GM12873 (cell line): ENCODE data around the gene RNASE9.

Experiments
- TF ChIP-seq, protein P1 (sequence below): IDR thresholded peaks from 2 replicates; pipeline ENCODE4 v1.5.1; 2012; ENCODE audit warnings: low read depth, mild to moderate bottlenecking, moderate library complexity, low read length, control low read depth; ENCODE audit not compliant: insufficient read depth; ENCODE audit errors: missing control alignments

The RNASE9 gene

DNA sequence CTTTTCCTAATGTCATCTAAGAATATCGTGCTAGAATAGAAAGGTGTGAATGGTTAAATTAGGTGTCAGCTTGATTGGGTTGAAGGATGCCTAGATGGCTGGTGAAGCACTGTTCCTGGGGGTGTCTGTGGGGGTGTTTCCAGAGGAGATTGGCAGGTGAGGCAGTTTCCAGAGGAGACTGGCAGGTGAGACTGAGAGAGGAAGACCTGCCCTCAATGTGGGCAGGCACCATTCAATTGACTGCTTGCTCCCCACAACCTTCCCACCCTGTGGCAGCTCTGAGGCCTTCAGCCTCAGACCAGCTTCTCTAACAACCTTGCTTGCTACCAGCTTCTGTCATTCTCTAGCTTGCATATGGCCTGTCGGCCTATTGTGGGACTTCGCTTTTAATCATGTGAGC is 9.2 kb downstream of the RNASE9 start:
- TF ChIP-seq, protein P1, sequence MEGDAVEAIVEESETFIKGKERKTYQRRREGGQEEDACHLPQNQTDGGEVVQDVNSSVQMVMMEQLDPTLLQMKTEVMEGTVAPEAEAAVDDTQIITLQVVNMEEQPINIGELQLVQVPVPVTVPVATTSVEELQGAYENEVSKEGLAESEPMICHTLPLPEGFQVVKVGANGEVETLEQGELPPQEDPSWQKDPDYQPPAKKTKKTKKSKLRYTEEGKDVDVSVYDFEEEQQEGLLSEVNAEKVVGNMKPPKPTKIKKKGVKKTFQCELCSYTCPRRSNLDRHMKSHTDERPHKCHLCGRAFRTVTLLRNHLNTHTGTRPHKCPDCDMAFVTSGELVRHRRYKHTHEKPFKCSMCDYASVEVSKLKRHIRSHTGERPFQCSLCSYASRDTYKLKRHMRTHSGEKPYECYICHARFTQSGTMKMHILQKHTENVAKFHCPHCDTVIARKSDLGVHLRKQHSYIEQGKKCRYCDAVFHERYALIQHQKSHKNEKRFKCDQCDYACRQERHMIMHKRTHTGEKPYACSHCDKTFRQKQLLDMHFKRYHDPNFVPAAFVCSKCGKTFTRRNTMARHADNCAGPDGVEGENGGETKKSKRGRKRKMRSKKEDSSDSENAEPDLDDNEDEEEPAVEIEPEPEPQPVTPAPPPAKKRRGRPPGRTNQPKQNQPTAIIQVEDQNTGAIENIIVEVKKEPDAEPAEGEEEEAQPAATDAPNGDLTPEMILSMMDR, result no peak

DNA sequence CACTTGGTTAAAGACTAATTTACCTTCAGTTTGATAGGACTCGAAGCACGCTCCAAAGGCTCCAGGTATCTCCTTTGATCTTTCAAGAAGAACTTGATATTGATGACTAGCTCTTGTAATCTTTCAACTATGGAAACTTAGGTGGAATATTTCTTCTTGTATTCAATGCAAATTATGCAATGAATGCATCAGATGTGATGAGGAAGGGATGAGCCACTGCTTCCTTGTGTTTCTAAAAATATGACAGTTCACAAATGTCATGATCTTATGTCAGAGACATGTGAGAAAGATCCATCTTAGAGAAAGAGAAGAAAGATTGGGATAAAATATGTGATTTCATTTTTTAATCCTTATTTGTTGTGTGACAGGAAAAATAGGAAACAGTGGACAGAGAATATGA is 9.9 kb downstream of the RNASE9 start:
- TF ChIP-seq, protein P1, result no peak

DNA sequence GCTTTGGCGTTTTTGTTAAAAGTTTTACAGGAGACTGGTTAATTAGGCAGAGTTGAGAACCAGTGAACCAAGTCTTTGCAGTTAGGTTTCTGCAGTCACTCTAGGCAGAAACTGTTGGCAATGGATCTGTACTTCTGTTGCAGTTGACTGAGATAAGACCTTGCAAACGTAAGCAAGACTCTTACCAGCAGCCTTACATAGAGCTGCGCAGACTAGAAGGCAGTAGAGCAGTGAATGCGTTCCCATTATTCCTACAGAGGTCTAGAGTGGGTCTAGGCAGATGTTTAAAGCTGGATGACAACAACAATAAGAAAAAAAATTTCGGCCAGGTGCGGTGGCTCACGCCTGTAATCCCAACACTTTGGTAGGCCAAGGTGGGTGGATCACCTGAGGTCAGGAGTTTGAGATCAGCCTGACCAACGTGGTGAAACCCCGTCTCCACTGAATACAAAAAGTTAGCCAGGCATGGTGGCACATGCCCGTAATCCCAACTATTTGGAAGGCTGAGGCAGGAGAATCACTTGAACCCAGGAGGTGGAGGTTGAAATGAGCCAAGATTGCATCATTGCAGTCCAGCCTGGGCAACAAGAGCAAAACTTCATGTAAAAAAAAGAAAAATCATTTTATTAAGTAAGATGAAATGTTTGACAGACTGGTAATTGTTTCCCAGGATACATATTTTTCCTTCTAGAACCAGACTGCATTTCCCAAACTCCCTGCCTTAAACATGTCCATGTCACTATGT is 12.3 kb downstream of the RNASE9 start:
- TF ChIP-seq, protein P1, result no peak

DNA sequence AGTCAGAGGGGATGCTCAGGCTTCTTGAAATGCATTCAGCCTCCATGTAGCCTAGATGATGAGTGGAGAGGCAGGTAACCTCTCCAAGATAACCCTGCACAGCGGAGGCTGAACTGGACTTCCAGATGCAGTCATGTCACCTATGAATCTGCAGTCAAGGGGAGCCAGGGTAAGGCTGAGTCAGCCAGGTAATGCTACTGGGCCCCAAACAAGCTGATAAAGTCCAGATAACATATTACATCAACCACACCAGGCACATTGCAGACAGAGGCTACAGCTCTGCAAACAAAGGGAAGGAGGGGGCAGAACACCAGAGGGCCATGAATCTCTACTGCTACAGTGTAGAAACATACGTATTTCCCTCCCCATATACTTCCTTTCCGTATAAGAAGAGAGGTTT is 14.0 kb downstream of the RNASE9 start:
- TF ChIP-seq, protein P1, result no peak

DNA sequence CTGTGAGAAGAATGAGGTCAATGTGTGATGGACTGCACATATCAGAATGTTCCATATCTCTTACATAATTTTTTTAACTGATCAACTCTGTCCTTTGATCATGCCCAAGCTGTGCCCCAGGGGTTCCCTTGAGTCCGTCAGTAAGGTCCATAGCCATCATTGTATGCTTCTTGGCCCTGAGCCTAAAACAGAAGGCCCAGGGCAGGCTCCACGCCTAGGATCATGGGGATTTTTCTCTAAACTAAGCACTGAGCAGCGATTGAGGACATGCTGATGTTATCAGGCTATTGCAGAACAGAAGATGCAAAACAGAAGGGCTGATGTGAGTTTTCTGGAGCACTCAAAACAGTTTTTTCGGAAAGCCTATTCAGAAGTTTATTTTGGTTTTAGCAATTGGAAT is 20.9 kb downstream of the RNASE9 start:
- TF ChIP-seq, protein P1, result no peak

DNA sequence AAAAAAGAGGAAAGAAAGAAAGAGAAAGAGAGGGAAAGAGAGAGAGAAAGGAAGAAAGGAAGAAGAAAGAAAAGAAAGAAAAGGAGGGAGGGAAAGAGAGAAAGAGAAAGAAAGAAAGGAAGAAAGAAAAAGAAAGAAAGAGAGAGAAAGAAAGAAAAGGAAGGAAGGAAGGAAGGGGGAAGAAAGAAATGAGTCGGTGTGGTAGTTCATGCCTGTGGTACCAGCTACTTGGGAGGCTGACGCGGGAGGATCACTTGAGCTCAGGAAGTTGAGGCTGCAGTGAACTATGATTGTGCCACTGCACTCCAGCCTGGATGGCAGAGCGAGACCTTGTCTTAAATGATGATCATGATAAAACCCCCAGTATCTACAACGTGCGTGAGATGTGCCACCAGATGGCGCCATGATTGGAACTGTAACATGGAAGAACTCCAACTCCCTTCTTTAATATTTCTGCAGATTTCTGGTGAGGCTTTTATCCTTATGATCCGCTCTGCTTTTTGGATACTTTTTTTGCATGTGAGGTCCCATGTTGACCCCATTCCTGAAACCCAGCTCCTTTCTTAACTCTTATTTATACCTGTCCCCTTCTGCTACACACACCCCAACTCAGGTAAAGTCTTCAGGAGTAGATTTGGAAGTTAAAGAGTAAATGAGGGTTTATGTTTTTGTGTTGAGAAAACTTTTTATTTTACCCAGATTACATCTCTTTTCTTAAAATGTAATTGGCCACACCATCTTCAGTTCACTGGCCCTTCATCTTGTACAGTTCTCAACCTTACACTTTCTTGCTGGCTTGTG is 29.9 kb downstream of the RNASE9 start:
- TF ChIP-seq, protein P1, result peak; percentile 83

DNA sequence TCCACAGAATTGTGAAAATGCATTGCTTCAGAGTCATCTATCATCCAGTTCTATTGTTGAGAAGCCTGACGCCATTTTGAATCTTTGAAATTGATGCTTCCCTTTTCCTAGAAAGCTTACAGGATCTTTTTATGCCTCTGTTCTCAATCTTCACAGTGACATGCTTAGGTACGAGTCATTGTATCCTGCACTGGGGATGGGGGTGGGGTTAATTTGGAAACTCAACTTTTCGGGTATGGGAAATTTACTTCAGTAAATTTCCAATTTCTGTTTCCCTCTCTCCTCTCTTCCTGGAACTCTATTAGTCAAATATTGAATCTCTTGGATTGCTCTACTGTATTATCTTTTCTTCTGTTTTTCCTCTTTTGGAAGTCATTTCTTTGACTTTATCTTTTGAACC is 31.0 kb downstream of the RNASE9 start:
- TF ChIP-seq, protein P1, result no peak
